ENCODE data around the gene LDB3.

DNA sequence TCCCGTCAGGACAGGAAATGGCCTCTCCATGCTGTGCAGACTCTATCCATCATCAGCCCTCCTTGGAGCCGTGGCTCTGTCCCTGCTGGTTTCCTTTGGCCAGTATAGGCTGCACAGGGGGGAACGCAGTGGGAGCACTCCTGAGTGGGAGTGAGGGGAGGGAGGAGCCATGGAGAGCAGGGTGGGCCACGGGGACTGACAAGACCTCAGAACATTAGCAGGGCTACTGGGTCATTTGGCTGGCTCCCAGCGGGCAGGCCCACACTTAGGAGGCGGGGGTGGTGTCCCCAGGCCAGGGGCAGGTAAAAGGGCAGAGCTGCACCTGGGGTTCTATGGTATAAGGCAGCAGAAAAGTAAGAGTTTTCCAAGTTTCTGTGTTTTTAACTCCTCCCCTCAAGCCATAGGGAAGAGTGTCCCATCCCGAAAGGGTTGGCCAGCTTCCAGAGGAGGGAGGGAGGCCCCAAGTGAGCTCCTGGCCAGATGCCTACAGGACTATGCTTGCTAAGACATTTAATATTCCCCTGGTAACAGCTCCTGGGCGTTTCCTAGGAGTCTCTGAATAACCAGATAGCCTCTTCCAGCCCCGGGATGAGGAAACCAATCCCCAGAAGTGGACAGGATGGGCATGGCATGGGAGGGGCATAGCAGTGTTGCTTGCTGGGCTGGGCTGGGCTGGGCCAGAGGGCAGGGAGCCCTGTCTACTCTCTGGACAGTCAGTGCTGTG lies 19.4 kb upstream of the LDB3 start:
- TF ChIP-seq RCOR1 (IDR thresholded peaks at IDR 0.05; ENCODE audit: insufficient replicate concordance, low read length), result no peak
- no peak for TF ChIP-seq CTCF (conservative IDR thresholded peaks at IDR 0.05; ENCODE audit: low read depth, low read length)

All from IMR-90 (cell line).